Measurements from ENCODE around the gene RFFL.

DNA sequence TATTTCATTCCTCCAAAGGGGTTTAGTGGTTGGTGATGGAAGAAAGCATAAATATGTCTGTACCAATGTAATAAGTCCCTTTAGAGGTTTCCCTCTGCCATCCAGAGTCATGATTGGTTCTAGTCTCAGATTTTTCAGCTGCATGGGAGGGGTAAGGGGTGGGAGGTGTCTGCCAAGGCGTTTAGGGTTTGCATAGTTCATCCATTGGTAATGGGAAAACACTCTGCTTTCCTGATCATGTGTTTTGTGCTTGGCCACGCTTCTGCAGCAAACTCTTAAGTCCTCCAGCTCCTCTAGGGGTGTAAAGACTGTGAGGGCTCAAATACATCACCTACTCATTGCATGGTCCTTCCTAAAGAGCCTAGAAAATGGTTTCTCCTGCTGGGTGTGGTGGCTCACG is 53.4 kb downstream of the RFFL start:
- TF ChIP-seq, protein P1, sequence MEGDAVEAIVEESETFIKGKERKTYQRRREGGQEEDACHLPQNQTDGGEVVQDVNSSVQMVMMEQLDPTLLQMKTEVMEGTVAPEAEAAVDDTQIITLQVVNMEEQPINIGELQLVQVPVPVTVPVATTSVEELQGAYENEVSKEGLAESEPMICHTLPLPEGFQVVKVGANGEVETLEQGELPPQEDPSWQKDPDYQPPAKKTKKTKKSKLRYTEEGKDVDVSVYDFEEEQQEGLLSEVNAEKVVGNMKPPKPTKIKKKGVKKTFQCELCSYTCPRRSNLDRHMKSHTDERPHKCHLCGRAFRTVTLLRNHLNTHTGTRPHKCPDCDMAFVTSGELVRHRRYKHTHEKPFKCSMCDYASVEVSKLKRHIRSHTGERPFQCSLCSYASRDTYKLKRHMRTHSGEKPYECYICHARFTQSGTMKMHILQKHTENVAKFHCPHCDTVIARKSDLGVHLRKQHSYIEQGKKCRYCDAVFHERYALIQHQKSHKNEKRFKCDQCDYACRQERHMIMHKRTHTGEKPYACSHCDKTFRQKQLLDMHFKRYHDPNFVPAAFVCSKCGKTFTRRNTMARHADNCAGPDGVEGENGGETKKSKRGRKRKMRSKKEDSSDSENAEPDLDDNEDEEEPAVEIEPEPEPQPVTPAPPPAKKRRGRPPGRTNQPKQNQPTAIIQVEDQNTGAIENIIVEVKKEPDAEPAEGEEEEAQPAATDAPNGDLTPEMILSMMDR (IDR thresholded peaks at IDR 0.05) = no peak
- TF ChIP-seq POLR2A (IDR thresholded peaks at IDR 0.05) = no peak
- no peak for TF ChIP-seq EP300 (IDR thresholded peaks at IDR 0.05)
- TF ChIP-seq POLR2AphosphoS5 (IDR thresholded peaks at IDR 0.05) = no peak
